ENCODE measurements around the gene CES4A. TPM values are rescaled to one million over a fixed set of nuclear protein-coding genes. Genes with fewer than 3 reads are reported as not detected.

Gene CES4A
- total and polyA plus RNA-seq, 9 of the 15 experiments (the other 6 are each of a cell fraction or from before 2014, with no cell fraction given): 0.09 to 0.13 (median 0.11) TPM; not detected in 6

DNA sequence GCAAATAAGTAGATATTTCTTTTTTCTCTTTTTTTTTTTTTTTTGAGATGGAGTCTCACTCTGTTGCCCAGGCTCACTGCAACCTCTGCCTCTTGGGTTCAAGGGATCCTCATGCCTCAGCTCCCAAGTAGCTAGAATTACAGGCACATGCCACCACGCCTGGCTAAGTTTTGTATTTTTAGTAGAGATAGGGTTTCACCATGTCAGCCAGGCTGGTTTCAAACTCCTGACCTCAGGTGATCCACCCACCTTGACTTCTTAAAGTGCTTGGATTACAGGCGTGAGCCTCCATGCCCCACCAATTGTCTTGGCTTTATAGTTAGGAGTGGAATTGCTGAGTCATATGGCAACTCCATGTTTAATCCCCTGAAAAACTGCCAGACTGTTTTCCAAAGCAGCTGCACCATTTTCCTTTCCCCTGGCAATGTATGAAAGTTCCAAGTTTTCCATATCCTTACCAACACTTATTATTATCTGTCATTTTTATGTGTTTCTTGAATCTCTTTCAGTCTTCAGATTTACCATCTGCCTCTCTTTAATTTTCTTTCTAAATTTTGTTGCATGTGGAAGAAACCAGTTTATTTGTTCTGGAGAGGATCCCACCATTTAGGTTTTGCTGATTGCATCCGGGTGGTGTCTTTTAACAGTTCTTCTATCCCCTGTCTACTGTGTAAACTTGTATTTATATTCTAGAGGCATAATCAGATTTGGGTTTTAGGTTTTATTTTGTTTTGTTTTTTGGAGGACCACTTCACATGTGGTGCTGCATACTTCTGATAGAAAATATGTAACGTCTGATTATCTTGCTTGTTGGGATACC is 37.2 kb upstream of the CES4A start:
- no peaks in the 10 kb centered on the region for H3K36me3 ChIP-seq (ENCODE audit: control insufficient read depth, insufficient read depth, low read length)
- H3K9ac ChIP-seq (ENCODE audit: insufficient read depth in 1 of 2, low read depth in 2 of 2, low read length in 2 of 2): no peak overlapping the region
- H3K79me2 ChIP-seq (ENCODE audit: control insufficient read depth, insufficient read depth, low read length): no peaks in the 10 kb centered on the region
- no peak for FAIRE-seq
- ChIA-PET CTCF (ENCODE audit: low intra/inter-chr PET ratio) (interaction anchor here (0.7 to 0.8 kb wide), 2 partner anchors 153 to 204 kb away, joined by 3 read pairs; no protein-coding TSS in a partner anchor), POLR2A (no interaction called here)
- H3K9me3 ChIP-seq (replicated peaks; ENCODE audit: control insufficient read depth, insufficient read depth, low read depth, low read length): peaks cover 2% of the 10 kb centered on the region
- ATAC-seq: no peak
- no TSS peak for BruUV-seq (replicated peaks)
- 43% methylated on average over 4 of the region's 4 CpGs for WGBS (ENCODE audit: insufficient coverage, low coverage, missing lambda C conversion rate)
- H2AFZ ChIP-seq (ENCODE audit: low read depth, low read length): peak overlapping the region; percentile 42; the same call in 1 of the 2 replicates
- no peak overlapping the region for H3K27ac ChIP-seq (ENCODE audit: extremely low read depth, low read depth, low read length)
- H3K4me3 ChIP-seq: no peak overlapping the region
- peak in 1 of 4 experiments; percentile 4 for DNase-seq (ENCODE audit: extremely low read depth in 1 of 4, low spot score in 3 of 4)
- H4K20me1 ChIP-seq (replicated peaks; ENCODE audit: control insufficient read depth, insufficient read depth, low read length): no peaks in the 10 kb centered on the region
- intact Hi-C loops (cut with micrococcal nuclease) (loop anchor here (5.0 to 10.0 kb wide), 4 partner anchors 66 to 514 kb away; partner anchors contain the start of genes FHOD1, MATCAP1 and SLC9A5), in situ Hi-C loops (cut with MboI) (loop anchor here (25.0 kb wide), 2 partner anchors 211 to 461 kb away; partner anchors contain the start of genes B3GNT9, FBXL8, HSF4 and NOL3)
- no peaks in the 10 kb centered on the region for H3K27me3 ChIP-seq (ENCODE audit: control insufficient read depth in 2 of 2, insufficient read depth in 2 of 2, low read length in 2 of 2)
- peaks cover 7 to 11% of the 10 kb centered on the region in 2 experiments; a peak in 2 of 5 replicates for H3K4me1 ChIP-seq (replicated peaks in 1 of 2; ENCODE audit: control insufficient read depth in 2 of 2, insufficient read depth in 2 of 2, low read length in 2 of 2)
- H3K9me1 ChIP-seq (ENCODE audit: control insufficient read depth, insufficient read depth, low read length): no peaks in the 10 kb centered on the region
- no peak overlapping the region for H3K4me2 ChIP-seq (ENCODE audit: insufficient read depth, low read length)
- TF ChIP-seq MTA3 (IDR thresholded peaks at IDR 0.05; ENCODE audit: borderline replicate concordance) (no peak), ZNF445 (CRISPR knock-in tag; IDR thresholded peaks at IDR 0.05; ENCODE audit: low read depth) (no peak), CC2D1A (IDR thresholded peaks at IDR 0.05) (no peak), HDAC1 (IDR thresholded peaks at IDR 0.05) (no peak), KDM1A (IDR thresholded peaks at IDR 0.05) (no peak), ZFP1 (CRISPR knock-in tag; IDR thresholded peaks at IDR 0.05) (no peak), ESRRA (IDR thresholded peaks at IDR 0.05; ENCODE audit: borderline replicate concordance, low read depth) (no peak), PHTF2 (CRISPR knock-in tag; IDR thresholded peaks at IDR 0.05) (no peak), MAFF (IDR thresholded peaks at IDR 0.05; ENCODE audit: low read length) (peak; percentile 69), KDM2B (CRISPR knock-in tag; IDR thresholded peaks at IDR 0.05) (no peak), C11orf30 (IDR thresholded peaks at IDR 0.05; ENCODE audit: low read depth) (peak; percentile 77), ZNF280B (CRISPR knock-in tag; IDR thresholded peaks at IDR 0.05) (no peak), IFI16 (CRISPR knock-in tag; IDR thresholded peaks at IDR 0.05) (no peak), DPF2 (IDR thresholded peaks at IDR 0.05) (0 out of 2 replicates have a peak, but pooled peaks have one; percentile 13), SNIP1 (IDR thresholded peaks at IDR 0.05; ENCODE audit: low read depth) (no peak), RFX1 (IDR thresholded peaks at IDR 0.05) (no peak), NR3C1 (CRISPR knock-in tag; IDR thresholded peaks at IDR 0.05) (no peak), NFE2L1 (tag; IDR thresholded peaks at IDR 0.05; ENCODE audit: borderline replicate concordance, low read depth) (peak; percentile 63; the same call in 1 of the 2 replicates), MEIS2 (IDR thresholded peaks at IDR 0.05; ENCODE audit: partially characterized antibody) (no peak), TRIM24 (IDR thresholded peaks at IDR 0.05) (peak; percentile 10 to 55; a peak in 1 of 4 replicates), MAFG (tag; conservative IDR thresholded peaks at IDR 0.05) (peak; percentile 81), ELF1 (tag; IDR thresholded peaks at IDR 0.05) (no peak), XRCC3 (IDR thresholded peaks at IDR 0.05) (no peak)
- TF ChIP-seq, protein P1, sequence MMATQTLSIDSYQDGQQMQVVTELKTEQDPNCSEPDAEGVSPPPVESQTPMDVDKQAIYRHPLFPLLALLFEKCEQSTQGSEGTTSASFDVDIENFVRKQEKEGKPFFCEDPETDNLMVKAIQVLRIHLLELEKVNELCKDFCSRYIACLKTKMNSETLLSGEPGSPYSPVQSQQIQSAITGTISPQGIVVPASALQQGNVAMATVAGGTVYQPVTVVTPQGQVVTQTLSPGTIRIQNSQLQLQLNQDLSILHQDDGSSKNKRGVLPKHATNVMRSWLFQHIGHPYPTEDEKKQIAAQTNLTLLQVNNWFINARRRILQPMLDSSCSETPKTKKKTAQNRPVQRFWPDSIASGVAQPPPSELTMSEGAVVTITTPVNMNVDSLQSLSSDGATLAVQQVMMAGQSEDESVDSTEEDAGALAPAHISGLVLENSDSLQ (IDR thresholded peaks at IDR 0.05): no peak

All from K562 (cell line).